Measurements from ENCODE around the gene NR0B2.
"Not testable (repeated sequence)": the region's sequence is repeated elsewhere in the genome, so short reads cannot be mapped to it uniquely, and the experiment has no call there.

The NR0B2 gene

DNA sequence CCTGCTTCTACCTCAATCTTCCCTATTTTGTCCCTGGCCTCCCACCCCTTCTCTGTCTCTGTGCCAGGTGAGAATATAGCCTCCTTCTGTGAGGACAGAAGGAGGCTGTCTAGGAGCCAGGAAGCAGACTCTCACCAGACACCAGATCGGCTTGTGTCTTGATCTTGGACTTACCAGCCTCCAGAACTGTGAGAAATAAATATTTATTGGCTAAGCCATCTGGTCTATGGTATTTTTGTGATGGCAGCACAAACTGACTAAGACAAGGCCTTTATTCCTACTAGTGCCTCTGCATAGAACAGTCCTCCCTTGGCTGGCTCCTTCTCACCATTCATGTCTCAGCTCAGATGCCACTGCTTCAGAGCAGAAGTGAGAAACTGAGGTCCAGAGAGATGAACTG, 25.5 kb downstream of the NR0B2 start:
- no peak for DNase-seq

DNA sequence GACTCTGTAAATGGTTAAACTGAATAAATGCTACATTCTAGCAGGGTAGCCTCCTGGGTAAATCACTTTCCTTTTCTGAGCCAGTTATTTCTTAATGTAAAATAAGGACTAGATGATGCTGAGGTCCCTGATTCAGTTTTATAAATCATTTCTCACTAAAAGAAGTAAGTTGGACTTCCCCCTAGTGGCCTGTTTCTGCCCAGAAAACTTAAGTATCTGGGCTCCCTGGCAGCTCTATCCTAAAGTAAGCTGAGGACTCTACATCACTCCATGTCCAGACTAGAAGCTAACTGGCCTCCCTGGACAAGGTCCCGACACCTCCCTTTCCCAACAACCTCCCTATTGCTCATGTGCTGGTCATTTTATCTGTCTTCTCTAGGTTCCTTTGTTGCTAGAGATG, 26.6 kb downstream of the NR0B2 start:
- DNase-seq: peak in 1 of 5 experiments; percentile 42

DNA sequence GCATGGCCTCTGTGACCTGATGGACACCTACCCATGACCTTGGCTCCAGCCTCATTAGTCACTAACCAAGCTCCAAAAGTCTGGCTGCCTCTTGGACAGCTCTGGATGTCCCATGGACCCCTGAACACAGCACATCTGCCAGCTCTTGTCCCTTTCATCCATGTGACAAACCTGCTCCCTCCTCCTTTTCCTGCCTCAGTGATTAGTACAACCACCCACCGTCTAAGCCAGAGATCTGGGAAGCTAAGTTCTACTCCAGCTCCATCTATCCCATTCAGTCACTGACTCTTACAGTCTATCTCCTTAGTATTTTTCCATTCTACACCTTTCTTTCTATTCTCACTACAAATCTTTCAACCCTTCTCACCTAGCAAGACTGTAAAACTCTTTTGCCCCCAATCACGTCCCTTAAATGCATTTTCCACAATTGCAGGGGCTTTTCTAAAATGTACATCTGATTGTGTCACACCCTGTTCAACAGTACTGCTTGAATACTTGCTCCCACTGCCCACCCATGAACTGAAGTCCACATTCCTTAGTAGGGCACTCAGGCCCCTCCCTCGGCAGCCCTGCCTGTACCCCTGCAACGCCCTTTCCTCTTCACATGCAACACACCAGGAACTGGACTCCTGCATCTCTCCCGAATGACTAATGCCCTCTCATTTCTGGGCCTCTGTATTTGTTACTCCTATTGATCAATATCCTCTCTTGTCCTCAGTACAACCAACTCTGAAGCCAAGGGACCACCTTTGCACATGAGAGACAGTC, 30.9 kb downstream of the NR0B2 start:
- DNase-seq: no peak

DNA sequence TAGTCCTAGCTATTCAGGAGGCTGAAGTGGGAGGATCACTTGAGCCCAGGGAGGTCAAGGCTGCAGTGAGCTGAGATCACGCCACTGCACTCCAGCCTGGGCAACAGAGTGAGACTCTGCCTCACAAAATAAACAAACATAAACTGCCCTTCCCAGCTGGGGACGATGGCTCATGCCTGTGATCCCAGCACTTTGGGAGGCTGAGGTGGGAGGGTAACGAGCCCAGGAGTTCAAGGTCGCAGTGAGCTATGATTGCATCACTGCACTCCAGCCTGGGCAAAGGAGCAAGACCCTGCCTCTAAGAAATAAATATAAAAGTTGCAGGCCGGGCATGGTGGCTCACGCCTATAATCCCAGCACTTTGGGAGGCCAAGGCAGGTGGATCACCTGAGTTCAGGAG, 32.2 kb downstream of the NR0B2 start:
- not testable (repeated sequence) for DNase-seq

DNA sequence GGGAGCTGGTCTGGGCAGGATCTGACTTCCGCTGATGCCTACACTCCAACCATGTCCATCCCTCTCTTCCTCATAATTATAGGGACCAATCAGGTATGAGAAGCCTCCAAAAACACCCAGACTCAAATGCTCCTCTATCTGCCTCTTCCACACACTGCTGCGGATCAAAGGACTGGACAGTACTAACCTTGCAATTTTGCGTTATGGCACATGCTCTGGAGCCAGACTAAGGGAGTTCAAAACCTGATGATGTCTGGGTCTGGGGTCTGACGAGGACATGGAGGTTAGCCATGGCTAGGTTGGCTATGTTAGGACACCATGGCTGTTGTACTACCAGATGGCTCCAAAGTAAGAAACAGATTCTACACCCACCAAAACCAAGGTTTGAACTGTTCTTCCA, 34.0 kb downstream of the NR0B2 start:
- DNase-seq: no peak

DNA sequence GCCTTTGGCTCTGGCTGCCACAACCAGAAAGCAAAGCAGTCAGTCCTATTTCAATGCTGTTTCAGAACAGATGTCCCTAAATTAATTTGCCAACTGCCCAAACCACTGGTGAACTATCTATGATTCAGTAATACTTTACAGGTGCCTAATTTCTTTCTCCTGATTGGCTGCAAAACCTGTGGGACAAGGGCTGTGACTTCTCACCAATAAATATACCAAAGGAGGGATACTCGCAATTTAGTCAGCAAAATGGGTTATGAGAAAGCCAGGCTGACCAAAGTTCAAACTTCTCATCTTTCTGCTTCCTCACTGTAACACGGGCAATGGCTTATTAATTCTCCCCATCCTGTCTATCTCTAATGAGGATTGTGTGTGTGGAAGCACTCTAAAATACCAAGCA, 36.4 kb downstream of the NR0B2 start:
- DNase-seq: no peak

DNA sequence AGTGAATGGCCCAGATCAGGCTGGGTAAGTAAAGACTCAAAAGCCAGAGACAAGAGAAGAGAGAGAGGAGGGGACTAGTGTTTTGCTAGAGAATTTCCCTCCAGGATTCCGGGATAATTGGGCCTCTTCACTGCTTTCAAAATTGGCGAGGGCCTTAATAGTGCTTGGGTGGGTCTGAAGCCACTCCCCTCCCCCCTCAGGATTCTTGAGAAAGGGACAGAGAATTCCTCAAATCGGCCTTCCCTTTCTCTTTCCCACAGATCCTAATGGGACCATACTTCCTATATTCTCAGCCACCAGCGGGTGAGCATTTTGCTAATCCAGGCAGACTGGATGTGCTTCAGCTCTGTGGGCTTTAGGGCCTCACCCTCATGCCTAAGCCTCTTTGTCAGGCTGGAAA, 38.9 kb downstream of the NR0B2 start:
- no peak for DNase-seq

DNA sequence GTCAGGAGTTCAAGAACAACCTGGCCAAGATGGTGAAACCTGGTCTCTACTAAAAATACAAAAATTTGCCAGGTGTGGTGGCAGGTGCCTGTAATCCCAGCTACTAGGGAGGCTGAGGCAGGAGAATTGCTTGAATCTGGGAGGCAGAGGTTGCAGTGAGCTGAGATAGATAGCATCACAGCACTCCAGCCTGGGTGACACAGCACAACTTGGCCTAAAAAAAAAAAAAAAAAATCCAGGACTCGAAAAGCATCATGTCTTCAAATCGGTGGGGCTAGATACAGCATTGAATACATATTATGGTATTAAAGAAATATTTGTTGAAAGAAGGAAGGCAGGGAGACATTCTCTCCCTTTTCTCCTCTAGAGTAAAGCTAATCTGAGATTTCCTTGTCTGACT, 40.7 kb downstream of the NR0B2 start:
- not testable (repeated sequence) for DNase-seq

DNA sequence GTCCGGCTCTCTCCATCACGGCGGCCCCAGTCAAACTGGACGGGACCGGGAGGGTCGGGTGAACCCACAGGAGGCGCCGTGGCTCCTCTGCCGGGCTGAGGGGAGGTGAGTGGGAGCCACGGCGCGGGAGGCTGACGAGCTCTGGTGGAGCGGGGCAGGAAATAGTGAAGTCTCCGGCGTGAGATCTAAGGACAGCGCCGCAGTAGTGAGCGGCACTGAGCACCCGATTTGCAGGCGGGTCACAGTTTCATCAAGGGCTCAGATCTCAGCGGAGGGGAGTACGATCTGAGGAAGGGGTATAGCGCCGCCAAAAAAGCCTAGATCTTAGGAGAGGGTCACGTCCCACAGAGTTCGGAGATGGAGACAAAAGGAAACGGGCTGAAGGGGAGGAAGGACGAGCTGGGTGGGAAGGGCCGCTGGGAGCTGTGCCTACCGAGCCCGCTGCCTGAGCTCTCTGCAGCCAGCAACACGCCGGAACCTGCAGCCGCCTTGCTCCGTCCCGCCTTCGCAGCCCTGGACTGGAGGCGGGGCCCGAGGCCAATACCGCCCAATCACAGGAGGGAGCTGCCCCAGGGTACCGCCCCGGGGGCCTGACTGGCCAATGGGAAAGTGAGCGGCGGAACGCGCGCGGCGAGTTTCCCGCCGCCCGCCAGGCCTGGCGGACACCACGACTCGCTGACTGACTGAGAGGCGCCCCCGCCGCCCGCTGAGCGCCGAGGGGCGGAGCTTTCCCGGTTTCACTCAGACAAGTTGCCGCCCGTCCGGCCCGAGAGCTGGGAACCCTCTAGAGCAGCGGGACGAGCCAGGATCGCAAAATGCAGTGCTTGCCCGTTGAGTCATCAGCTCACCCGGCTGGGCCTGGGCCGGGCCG, 48.9 kb downstream of the NR0B2 start:
- DNase-seq: peak; percentile 87 to 98 (median 90)

DNA sequence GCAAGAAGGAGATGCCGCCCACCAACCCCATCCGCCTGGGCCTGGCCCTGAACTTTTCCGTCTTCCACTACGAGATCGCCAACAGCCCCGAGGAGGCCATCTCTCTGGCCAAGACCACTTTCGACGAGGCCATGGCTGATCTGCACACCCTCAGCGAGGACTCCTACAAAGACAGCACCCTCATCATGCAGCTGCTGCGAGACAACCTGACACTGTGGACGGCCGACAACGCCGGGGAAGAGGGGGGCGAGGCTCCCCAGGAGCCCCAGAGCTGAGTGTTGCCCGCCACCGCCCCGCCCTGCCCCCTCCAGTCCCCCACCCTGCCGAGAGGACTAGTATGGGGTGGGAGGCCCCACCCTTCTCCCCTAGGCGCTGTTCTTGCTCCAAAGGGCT, 50.1 kb downstream of the NR0B2 start:
- no peak for DNase-seq

DNA sequence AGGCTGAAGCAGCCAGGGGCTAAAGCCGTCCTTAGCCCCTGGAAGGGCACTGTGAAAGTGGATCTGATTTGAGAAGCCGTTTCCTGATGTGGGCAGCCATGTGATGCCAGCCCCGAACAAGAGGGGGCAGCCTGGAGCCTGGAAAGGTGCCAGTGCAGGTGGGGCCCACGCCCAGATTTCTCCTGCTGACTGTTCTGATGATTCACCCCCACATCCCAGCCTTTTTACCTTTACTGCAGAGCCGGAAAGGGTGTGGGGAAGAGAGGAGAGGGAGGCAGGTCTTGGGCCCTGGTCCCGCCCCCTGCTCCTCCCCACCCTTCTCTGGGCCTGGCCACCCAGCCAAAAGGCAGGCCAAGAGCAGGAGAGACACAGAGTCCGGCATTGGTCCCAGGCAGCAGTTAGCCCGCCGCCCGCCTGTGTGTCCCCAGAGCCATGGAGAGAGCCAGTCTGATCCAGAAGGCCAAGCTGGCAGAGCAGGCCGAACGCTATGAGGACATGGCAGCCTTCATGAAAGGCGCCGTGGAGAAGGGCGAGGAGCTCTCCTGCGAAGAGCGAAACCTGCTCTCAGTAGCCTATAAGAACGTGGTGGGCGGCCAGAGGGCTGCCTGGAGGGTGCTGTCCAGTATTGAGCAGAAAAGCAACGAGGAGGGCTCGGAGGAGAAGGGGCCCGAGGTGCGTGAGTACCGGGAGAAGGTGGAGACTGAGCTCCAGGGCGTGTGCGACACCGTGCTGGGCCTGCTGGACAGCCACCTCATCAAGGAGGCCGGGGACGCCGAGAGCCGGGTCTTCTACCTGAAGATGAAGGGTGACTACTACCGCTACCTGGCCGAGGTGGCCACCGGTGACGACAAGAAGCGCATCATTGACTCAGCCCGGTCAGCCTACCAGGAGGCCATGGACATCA, 50.7 kb downstream of the NR0B2 start, which contains the start of gene SFN:
Gene SFN (plus strand): TSS at position 369 of the 904 bp plus-strand sequence. CDS start 64 bp downstream, at position 433.
- DNase-seq: peak in 2 of 5 experiments; percentile 42 to 63

DNA sequence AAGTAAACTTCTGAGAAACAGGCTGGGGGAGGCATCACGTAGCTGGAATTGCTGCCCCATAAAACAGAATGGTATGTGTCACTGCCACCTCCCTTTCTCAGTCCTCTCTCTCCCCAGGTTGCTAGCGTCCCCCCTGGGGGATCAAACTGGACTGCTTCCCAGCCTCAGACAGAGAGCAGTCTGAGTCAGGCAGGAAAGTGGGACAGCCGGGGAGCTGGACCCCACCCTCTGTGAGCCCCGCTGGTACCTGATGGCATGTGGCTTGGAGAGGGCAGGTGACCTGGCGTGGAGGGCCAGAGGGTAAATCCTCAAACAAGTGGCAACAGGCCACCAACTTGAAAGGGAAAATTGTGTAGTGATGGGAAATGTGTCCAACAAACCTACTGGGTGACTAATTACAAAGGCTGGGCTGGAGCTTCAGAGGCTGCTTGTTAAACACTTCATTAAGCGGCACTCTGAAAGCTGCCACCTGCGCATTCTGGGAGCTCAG, 51.8 kb downstream of the NR0B2 start:
- DNase-seq: no peak

Measured in T-helper 2 cell (primary cell).